K562 (cell line): ENCODE data around the gene KCP. TPM values are rescaled to one million over a fixed set of nuclear protein-coding genes. Genes with fewer than 3 reads are reported as not detected.

ENCODE experiments used
- ARID1B ChIP-seq: fragments of 450-650 bp; IDR thresholded peaks from 2 replicates; pipeline ENCODE4 v1.6.1; 2016; ENCODE audit warnings: antibody characterized with exemption, mild to moderate bottlenecking, inconsistent platforms
- GABPB1 ChIP-seq: sonication (generic); formaldehyde crosslinking; IDR thresholded peaks from 2 replicates; pipeline ENCODE4 v1.8.0; 2022; ENCODE audit warnings: mild to moderate bottlenecking, missing genetic modification reagents
- PML ChIP-seq: IDR thresholded peaks from 2 replicates; pipeline ENCODE4 v1.6.1; 2012; ENCODE audit warnings: low read length, inconsistent platforms
- POLR3G ChIP-seq: IDR thresholded peaks from 2 replicates; pipeline ENCODE4 v1.6.1; 2011; ENCODE audit not compliant: insufficient read length, insufficient replicate concordance; ENCODE audit errors: extremely low read depth
- TEAD1 ChIP-seq, 2 experiments: fragments of 450-650 bp in 1 of 2; sonication (generic) in 1 of 2; formaldehyde crosslinking; IDR thresholded peaks; 2 replicates each; pipeline versions ENCODE4 v1.4.0 to v1.8.0; 2020 to 2022; ENCODE audit warnings: mild to moderate bottlenecking in 2 of 2, missing genetic modification reagents in 1 of 2
- TGIF2 ChIP-seq: sonication (generic); formaldehyde crosslinking; IDR thresholded peaks from 2 replicates; pipeline ENCODE4 v1.8.1; 2022; ENCODE audit warnings: mild to moderate bottlenecking, missing genetic modification reagents, moderate library complexity
- ZNF140 ChIP-seq: fragments of 250-450 bp; sonication (Bioruptor Pico); IDR thresholded peaks from 2 replicates; pipeline ENCODE4 v1.8.0; 2021; ENCODE audit warnings: moderate library complexity, mild to moderate bottlenecking, inconsistent platforms
- ZNF696 ChIP-seq: fragments of 250-450 bp; sonication (Bioruptor Pico); conservative IDR thresholded peaks from 2 replicates; pipeline ENCODE4 v1.4.0; 2020; ENCODE audit warnings: mild to moderate bottlenecking, moderate library complexity
- polyA plus RNA-seq, 8 experiments: library from polyadenylated mRNA; depleted of rRNA in 4 of 8; stranded (reverse) in 5 of 8; unstranded in 3 of 8; fragments of >200 nt; fragmentation: Nextera tagmentation in 2 of 8; fragmentation: Illumina TruSeq in 1 of 8; extraction: Ambion mirVana in 2 of 8; extraction: Trizol in 1 of 8; gene quantifications; 2 replicates each; pipeline versions ENCODE4 v1.2.1 to v1.2.3, GENCODE V29; 2011 to 2014; ENCODE audit warnings: inconsistent platforms in 1 of 8, missing spikeins in 1 of 8
- total RNA-seq, 7 experiments: library from RNA; depleted of rRNA in 6 of 7; stranded (reverse); fragments of >200 nt in 6 of 7; fragmentation: Illumina TruSeq in 2 of 7; extraction: Trizol in 2 of 7; gene quantifications; 2 replicates each; pipeline versions ENCODE4 v1.2.1 to v1.2.3, GENCODE V29; 2011 to 2021; ENCODE audit warnings: low replicate concordance in 1 of 7
- TF ChIP-seq, protein P1 (sequence below): fragments of 450-650 bp; IDR thresholded peaks from 2 replicates; pipeline ENCODE4 v1.6.1; 2016; ENCODE audit warnings: borderline replicate concordance
- TF ChIP-seq, protein P2 (sequence below): fragments of 250-450 bp; sonication (Bioruptor Pico); IDR thresholded peaks from 2 replicates; pipeline ENCODE4 v1.5.1; 2021; ENCODE audit warnings: mild to moderate bottlenecking
- TF ChIP-seq, protein P3 (sequence below): sonication (generic); formaldehyde crosslinking; IDR thresholded peaks from 2 replicates; pipeline ENCODE4 v1.8.0; 2023; ENCODE audit warnings: mild to moderate bottlenecking, missing genetic modification reagents
- TF ChIP-seq, protein P4 (sequence below): fragments of 450-650 bp; IDR thresholded peaks from 2 replicates; pipeline ENCODE4 v1.6.1; 2016; ENCODE audit warnings: low read depth

The KCP gene
- total and polyA plus RNA-seq, 9 of the 15 experiments (the other 6 are each of a cell fraction or from before 2014, with no cell fraction given) = 0.06 to 0.17 (median 0.12) TPM; not detected in 3

DNA sequence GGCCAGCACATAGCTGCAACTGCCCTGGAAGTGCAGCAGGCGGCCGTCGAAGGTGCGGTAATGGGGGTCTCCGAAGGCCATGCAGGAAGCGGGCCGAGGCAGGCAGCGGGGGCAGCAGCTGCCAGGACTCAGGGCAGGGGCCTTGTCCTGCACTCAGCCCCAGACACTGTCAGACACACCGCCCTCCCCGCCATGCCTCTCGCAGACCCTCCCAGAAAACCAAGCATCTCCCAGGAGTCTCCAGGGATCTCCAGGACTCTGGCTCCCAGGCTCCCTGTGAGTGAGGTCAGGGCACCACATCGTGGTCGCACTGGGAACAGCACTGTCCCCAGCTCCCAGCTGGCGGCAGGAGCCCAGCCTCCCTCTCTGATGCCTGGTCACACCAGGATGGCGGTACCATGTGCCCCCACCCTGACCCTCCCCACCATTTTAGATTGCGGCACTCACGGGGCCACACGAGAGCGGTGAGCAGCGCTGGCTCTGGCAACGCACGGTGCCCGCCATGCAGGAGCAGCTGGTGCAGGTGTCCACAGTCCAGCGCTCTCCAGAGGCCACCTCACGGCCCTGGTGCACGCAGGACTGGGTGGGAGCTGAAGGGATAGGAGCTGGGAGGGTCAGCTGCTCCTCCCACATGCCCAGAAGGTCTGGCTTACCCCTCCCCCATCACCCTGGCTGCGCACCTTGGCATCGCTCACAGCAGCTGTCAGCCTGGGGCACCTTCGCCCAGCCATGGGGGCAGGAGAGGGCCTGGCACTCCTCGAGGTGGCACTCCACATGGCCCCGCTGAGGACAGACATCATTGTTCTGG is 30.4 kb downstream of the KCP start (continued):
- TF ChIP-seq, protein P1, sequence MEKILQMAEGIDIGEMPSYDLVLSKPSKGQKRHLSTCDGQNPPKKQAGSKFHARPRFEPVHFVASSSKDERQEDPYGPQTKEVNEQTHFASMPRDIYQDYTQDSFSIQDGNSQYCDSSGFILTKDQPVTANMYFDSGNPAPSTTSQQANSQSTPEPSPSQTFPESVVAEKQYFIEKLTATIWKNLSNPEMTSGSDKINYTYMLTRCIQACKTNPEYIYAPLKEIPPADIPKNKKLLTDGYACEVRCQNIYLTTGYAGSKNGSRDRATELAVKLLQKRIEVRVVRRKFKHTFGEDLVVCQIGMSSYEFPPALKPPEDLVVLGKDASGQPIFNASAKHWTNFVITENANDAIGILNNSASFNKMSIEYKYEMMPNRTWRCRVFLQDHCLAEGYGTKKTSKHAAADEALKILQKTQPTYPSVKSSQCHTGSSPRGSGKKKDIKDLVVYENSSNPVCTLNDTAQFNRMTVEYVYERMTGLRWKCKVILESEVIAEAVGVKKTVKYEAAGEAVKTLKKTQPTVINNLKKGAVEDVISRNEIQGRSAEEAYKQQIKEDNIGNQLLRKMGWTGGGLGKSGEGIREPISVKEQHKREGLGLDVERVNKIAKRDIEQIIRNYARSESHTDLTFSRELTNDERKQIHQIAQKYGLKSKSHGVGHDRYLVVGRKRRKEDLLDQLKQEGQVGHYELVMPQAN = no peak
- no peak for TF ChIP-seq POLR3G
- no peak for TF ChIP-seq PML
- TF ChIP-seq, protein P2, sequence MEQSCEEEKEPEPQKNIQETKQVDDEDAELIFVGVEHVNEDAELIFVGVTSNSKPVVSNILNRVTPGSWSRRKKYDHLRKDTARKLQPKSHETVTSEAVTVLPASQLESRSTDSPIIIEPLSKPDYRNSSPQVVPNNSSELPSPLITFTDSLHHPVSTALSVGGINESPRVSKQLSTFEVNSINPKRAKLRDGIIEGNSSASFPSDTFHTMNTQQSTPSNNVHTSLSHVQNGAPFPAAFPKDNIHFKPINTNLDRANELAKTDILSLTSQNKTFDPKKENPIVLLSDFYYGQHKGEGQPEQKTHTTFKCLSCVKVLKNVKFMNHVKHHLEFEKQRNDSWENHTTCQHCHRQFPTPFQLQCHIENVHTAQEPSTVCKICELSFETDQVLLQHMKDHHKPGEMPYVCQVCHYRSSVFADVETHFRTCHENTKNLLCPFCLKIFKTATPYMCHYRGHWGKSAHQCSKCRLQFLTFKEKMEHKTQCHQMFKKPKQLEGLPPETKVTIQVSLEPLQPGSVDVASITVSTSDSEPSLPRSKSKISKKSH = no peak
- TF ChIP-seq, protein P3, sequence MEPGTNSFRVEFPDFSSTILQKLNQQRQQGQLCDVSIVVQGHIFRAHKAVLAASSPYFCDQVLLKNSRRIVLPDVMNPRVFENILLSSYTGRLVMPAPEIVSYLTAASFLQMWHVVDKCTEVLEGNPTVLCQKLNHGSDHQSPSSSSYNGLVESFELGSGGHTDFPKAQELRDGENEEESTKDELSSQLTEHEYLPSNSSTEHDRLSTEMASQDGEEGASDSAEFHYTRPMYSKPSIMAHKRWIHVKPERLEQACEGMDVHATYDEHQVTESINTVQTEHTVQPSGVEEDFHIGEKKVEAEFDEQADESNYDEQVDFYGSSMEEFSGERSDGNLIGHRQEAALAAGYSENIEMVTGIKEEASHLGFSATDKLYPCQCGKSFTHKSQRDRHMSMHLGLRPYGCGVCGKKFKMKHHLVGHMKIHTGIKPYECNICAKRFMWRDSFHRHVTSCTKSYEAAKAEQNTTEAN (CRISPR knock-in tag) = no peak
- no peak for TF ChIP-seq ZNF696 (CRISPR knock-in tag)
- TF ChIP-seq ZNF140 = no peak
- no peak; a peak in 1 of 4 replicates for TF ChIP-seq TEAD1 (CRISPR knock-in tag; IDR thresholded peaks at IDR 0.05)
- 0 out of 2 replicates have a peak, but pooled peaks have one; percentile 44 for TF ChIP-seq GABPB1 (CRISPR knock-in tag)
- TF ChIP-seq TGIF2 (CRISPR knock-in tag) = no peak
- no peak for TF ChIP-seq ARID1B
- TF ChIP-seq, protein P4, sequence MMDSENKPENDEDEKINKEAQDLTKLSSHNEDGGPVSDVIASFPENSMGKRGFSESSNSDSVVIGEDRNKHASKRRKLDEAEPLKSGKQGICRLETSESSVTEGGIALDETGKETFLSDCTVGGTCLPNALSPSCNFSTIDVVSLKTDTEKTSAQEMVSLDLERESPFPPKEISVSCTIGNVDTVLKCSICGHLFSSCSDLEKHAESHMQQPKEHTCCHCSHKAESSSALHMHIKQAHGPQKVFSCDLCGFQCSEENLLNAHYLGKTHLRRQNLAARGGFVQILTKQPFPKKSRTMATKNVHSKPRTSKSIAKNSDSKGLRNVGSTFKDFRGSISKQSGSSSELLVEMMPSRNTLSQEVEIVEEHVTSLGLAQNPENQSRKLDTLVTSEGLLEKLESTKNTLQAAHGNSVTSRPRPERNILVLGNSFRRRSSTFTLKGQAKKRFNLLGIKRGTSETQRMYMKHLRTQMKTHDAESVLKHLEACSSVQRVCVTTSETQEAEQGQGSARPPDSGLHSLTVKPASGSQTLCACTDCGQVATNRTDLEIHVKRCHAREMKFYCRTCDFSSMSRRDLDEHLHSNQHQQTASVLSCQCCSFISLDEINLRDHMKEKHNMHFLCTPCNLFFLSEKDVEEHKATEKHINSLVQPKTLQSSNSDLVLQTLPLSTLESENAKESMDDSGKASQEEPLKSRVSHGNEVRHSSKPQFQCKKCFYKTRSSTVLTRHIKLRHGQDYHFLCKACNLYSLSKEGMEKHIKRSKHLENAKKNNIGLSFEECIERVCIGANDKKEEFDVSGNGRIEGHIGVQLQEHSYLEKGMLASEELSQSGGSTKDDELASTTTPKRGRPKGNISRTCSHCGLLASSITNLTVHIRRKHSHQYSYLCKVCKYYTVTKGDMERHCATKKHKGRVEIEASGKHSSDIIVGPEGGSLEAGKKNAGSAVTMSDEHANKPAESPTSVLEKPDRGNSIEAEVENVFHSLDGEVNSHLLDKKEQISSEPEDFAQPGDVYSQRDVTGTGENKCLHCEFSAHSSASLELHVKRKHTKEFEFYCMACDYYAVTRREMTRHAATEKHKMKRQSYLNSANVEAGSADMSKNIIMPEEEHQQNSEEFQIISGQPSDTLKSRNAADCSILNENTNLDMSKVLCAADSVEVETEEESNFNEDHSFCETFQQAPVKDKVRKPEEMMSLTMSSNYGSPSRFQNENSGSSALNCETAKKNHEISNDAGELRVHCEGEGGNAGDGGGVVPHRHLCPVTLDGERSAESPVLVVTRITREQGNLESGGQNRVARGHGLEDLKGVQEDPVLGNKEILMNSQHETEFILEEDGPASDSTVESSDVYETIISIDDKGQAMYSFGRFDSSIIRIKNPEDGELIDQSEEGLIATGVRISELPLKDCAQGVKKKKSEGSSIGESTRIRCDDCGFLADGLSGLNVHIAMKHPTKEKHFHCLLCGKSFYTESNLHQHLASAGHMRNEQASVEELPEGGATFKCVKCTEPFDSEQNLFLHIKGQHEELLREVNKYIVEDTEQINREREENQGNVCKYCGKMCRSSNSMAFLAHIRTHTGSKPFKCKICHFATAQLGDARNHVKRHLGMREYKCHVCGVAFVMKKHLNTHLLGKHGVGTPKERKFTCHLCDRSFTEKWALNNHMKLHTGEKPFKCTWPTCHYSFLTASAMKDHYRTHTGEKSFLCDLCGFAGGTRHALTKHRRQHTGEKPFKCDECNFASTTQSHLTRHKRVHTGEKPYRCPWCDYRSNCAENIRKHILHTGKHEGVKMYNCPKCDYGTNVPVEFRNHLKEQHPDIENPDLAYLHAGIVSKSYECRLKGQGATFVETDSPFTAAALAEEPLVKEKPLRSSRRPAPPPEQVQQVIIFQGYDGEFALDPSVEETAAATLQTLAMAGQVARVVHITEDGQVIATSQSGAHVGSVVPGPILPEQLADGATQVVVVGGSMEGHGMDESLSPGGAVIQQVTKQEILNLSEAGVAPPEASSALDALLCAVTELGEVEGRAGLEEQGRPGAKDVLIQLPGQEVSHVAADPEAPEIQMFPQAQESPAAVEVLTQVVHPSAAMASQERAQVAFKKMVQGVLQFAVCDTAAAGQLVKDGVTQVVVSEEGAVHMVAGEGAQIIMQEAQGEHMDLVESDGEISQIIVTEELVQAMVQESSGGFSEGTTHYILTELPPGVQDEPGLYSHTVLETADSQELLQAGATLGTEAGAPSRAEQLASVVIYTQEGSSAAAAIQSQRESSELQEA = no peak
